Measurements from ENCODE around the gene FRS2.

DNA sequence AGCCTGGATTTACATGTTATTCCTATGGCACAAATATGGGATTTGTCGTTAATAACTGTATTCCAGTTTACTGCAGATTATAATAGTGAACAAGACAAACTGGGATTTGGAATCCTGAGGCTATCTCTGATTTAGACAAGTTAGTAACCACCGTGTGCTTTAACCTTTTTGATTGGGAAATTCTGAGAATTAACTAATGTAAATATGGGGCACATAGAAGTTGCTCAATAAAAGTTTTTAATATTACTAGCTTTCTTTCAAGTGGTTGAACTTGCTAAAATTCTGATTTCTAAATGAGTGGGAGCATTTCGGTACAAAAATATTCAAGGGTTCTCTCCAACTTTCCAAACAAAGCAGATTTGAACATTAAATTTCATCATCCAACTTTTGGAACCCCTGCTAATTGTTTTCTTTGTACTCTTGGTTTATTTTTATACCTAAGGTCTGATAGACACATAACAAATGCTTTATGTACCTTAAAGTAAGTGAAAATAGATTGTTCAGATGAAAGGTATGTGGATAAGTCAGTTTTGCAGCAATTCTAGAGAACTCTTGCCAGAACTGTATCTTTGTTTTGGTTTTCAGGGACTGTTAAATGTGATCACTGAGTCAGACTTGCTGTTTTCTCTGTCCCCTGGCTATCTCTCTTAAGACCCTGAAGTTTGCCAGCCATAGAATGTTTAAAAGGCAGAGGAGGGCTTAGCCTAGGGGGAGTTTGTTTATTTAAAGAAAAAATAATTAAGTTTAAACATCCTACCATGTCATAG is 57.5 kb downstream of the FRS2 start:
- no peak for TF ChIP-seq EZH2 (IDR thresholded peaks at IDR 0.05; ENCODE audit: low read depth)
- TF ChIP-seq, protein P1, sequence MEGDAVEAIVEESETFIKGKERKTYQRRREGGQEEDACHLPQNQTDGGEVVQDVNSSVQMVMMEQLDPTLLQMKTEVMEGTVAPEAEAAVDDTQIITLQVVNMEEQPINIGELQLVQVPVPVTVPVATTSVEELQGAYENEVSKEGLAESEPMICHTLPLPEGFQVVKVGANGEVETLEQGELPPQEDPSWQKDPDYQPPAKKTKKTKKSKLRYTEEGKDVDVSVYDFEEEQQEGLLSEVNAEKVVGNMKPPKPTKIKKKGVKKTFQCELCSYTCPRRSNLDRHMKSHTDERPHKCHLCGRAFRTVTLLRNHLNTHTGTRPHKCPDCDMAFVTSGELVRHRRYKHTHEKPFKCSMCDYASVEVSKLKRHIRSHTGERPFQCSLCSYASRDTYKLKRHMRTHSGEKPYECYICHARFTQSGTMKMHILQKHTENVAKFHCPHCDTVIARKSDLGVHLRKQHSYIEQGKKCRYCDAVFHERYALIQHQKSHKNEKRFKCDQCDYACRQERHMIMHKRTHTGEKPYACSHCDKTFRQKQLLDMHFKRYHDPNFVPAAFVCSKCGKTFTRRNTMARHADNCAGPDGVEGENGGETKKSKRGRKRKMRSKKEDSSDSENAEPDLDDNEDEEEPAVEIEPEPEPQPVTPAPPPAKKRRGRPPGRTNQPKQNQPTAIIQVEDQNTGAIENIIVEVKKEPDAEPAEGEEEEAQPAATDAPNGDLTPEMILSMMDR (conservative IDR thresholded peaks at IDR 0.05): no peak

All from PC-9 (cell line).